WTC11 (cell line): Measurements from ENCODE around the gene PDHB. TPM values are rescaled to one million over a fixed set of nuclear protein-coding genes. Genes with fewer than 3 reads are reported as not detected.

Experiments used
- ATAC-seq: fragments of 200-7000 bp; cut with Tn5 transposase; 2 replicates; pipeline ENCODE4 v1.10.0; 2021; ENCODE audit warnings: mild to moderate bottlenecking, moderate library complexity
- CTCF ChIA-PET: fragments of 300-600 bp; sonication (Branson Sonifier 250); formaldehyde crosslinking; loops from one replicate; lab custom pipeline; 2021; ENCODE audit warnings: antibody characterized with exemption; lab: Charles Lee
- POLR2A ChIA-PET: fragments of 350-600 bp; sonication (Branson Sonifier 250); formaldehyde crosslinking; loops from one replicate; lab custom pipeline; 2021; ENCODE audit warnings: antibody characterized with exemption; lab: Charles Lee
- DNase-seq: peaks from one replicate; pipeline ENCODE4 v3.0.0; 2021; ENCODE audit warnings: low spot score
- H3K27ac Mint-ChIP-seq: 2 replicates; pipeline ENCODE4 v1.8.0; 2021; ENCODE audit warnings: mixed read lengths
- H3K27me3 Mint-ChIP-seq: 2 replicates; pipeline ENCODE4 v1.8.0; 2021; ENCODE audit warnings: low read depth, mild to moderate bottlenecking, moderate library complexity, mixed read lengths
- H3K36me3 Mint-ChIP-seq: 2 replicates; pipeline ENCODE4 v1.8.0; 2021; ENCODE audit warnings: mixed read lengths
- H3K4me1 Mint-ChIP-seq: 2 replicates; pipeline ENCODE4 v1.8.0; 2022; ENCODE audit warnings: mixed read lengths
- H3K4me3 Mint-ChIP-seq: 2 replicates; pipeline ENCODE4 v1.8.0; 2021; ENCODE audit warnings: mild to moderate bottlenecking, moderate library complexity, mixed read lengths
- H3K9me3 Mint-ChIP-seq: 2 replicates; pipeline ENCODE4 v1.8.0; 2021; ENCODE audit warnings: mixed read lengths
- ATF2 ChIP-seq: sonication (generic); formaldehyde crosslinking; IDR thresholded peaks from 2 replicates; pipeline ENCODE4 v1.8.1; 2022; ENCODE audit warnings: low read depth, missing genetic modification reagents, borderline replicate concordance
- FOXJ3 ChIP-seq: sonication (generic); formaldehyde crosslinking; IDR thresholded peaks from 2 replicates; pipeline ENCODE4 v1.9.0; 2021; ENCODE audit warnings: missing genetic modification reagents, mild to moderate bottlenecking, borderline replicate concordance
- JAZF1 ChIP-seq: fragments of 250-450 bp; sonication (Bioruptor Pico); IDR thresholded peaks from 2 replicates; pipeline ENCODE4 v1.9.0; 2021; ENCODE audit warnings: moderate library complexity, mild to moderate bottlenecking, inconsistent platforms
- MXD4 ChIP-seq: fragments of 250-450 bp; sonication (Bioruptor Pico); IDR thresholded peaks from 2 replicates; pipeline ENCODE4 v1.8.0; 2021; ENCODE audit warnings: mild to moderate bottlenecking, moderate library complexity, borderline replicate concordance
- NFATC4 ChIP-seq: fragments of 250-450 bp; sonication (Bioruptor Pico); IDR thresholded peaks from 2 replicates; pipeline ENCODE4 v1.9.0; 2021; ENCODE audit warnings: mild to moderate bottlenecking
- PRDM15 ChIP-seq: sonication (generic); formaldehyde crosslinking; IDR thresholded peaks from 2 replicates; pipeline ENCODE4 v1.8.0; 2022; ENCODE audit warnings: missing genetic modification reagents
- USF1 ChIP-seq: sonication (generic); formaldehyde crosslinking; IDR thresholded peaks from 2 replicates; pipeline ENCODE4 v1.8.0; 2022; ENCODE audit warnings: mild to moderate bottlenecking, missing genetic modification reagents
- ZNF317 ChIP-seq: sonication (generic); formaldehyde crosslinking; IDR thresholded peaks from 2 replicates; pipeline ENCODE4 v1.8.1; 2023; ENCODE audit warnings: low read depth, mild to moderate bottlenecking, moderate library complexity, missing genetic modification reagents, borderline replicate concordance
- ZNF532 ChIP-seq: fragments of 250-450 bp; sonication (Bioruptor Pico); IDR thresholded peaks from 2 replicates; pipeline ENCODE4 v1.9.0; 2021; ENCODE audit warnings: mild to moderate bottlenecking, borderline replicate concordance
- total RNA-seq: library from RNA; stranded (reverse); gene quantifications from 3 replicates; pipeline ENCODE4 v1.2.3, GENCODE V29; 2021

PDHB gene
- total RNA-seq, 1 experiment from 2014 or later = 131 TPM

GRCh38 chr3:58459160-58459559 lies 25.5 kb upstream of the PDHB start:
- no peak overlapping the region for H3K4me3 Mint-ChIP-seq
- DNase-seq (no peak), ATAC-seq (no peak)
- H3K36me3 Mint-ChIP-seq = peaks cover 17% of the 10 kb centered on the region
- TF ChIP-seq NFATC4 (CRISPR knock-in tag) = no peak
- no peak overlapping the region for H3K27ac Mint-ChIP-seq
- CTCF ChIA-PET = no interaction called here
- H3K4me1 Mint-ChIP-seq = peaks cover 15% of the 10 kb centered on the region
- no peaks in the 10 kb centered on the region; the same call in 1 of the 2 replicates for H3K27me3 Mint-ChIP-seq
- peaks cover 24% of the 10 kb centered on the region for H3K9me3 Mint-ChIP-seq
- POLR2A ChIA-PET = no interaction called here

GRCh38 chr3:58452176-58452575 lies 18.5 kb upstream of the PDHB start:
- H3K4me3 Mint-ChIP-seq = no peak overlapping the region
- H3K4me1 Mint-ChIP-seq = 0 out of 2 replicates have a peak, but pooled peaks cover 3% of the 10 kb centered on the region
- no peak for DNase-seq
- peaks cover 28% of the 10 kb centered on the region for H3K36me3 Mint-ChIP-seq
- ChIA-PET POLR2A (interaction anchor here (0.8 kb wide), 1 partner anchor 19 kb away, joined by 10 read pairs; no protein-coding TSS in a partner anchor), CTCF (interaction anchor here (1.2 to 1.9 kb wide), 2 partner anchors 9 to 146 kb away, joined by 4 to 5 read pairs; partner anchors contain the start of genes HTD2 and RPP14)
- H3K27me3 Mint-ChIP-seq = peaks cover 2% of the 10 kb centered on the region; the same call in 1 of the 2 replicates
- TF ChIP-seq ATF2 (CRISPR knock-in tag) (no peak), PRDM15 (CRISPR knock-in tag) (no peak), ZNF532 (CRISPR knock-in tag) (no peak), USF1 (CRISPR knock-in tag) (no peak), JAZF1 (CRISPR knock-in tag) (no peak), MXD4 (no peak), ZNF317 (CRISPR knock-in tag) (no peak), FOXJ3 (CRISPR knock-in tag) (no peak)
- no peak overlapping the region for H3K27ac Mint-ChIP-seq
- ATAC-seq = no peak
- H3K9me3 Mint-ChIP-seq = peaks cover 37% of the 10 kb centered on the region
